Caco-2 (cell line): ENCODE results near the gene HSPA6. TPM values are rescaled to one million over a fixed set of nuclear protein-coding genes. Genes with fewer than 3 reads are reported as not detected.
A peak's percentile ranks its signal among the peaks of the same experiment; 100 is the strongest.
"Not testable (repeated sequence)": the region's sequence is repeated elsewhere in the genome, so short reads cannot be mapped to it uniquely, and the experiment has no call there.

Experiments
- Bru-seq: library from RNA; stranded (reverse); fragments of 400-500 nt; gene quantifications from one replicate; lab custom pipeline; 2021; lab: Mats Ljungman, UMichigan
- BruChase-seq, 2 experiments: library from RNA; stranded (reverse); fragments of 400-500 nt; gene quantifications; one replicate each; lab custom pipeline; 2021; lab: Mats Ljungman, UMichigan
- BruUV-seq: library from RNA; stranded (reverse); fragments of 400-500 nt; replicated peaks from 2 replicates; lab custom pipeline; 2021; lab: Mats Ljungman, UMichigan
- CTCF ChIA-PET: fragments of 300-600 bp; sonication (Branson Sonifier 250); formaldehyde crosslinking; loops from one replicate; lab custom pipeline; 2022; ENCODE audit warnings: antibody characterized with exemption; lab: Charles Lee
- POLR2A ChIA-PET: fragments of 300-600 bp; sonication (Branson Sonifier 250); formaldehyde crosslinking; loops from one replicate; lab custom pipeline; 2022; ENCODE audit warnings: antibody characterized with exemption; lab: Charles Lee
- DNase-seq, 2 experiments: peaks; one replicate each; pipeline versions ENCODE4 v3.0.0 to v3.0.0-alpha.2; 2020 to 2022
- H3K27me3 ChIP-seq: replicated peaks from 2 replicates; pipeline ENCODE4 v1.6.0; 2011; ENCODE audit warnings: low read length; ENCODE audit not compliant: control insufficient read depth, insufficient read depth
- H3K36me3 ChIP-seq: 2 replicates; pipeline ENCODE4 v1.5.1; 2011; ENCODE audit warnings: low read length; ENCODE audit not compliant: control insufficient read depth, insufficient read depth
- H3K4me1 ChIP-seq: fragments of 250-450 bp; sonication (Bioruptor Pico); 2 replicates; pipeline ENCODE4 v1.5.1; 2020; ENCODE audit warnings: mild to moderate bottlenecking
- H3K4me3 ChIP-seq: 2 replicates; pipeline ENCODE4 v1.5.1; 2011; ENCODE audit warnings: low read depth, mild to moderate bottlenecking, control low read depth, low read length
- H3K9me3 ChIP-seq: fragments of 250-450 bp; sonication (Bioruptor Pico); 2 replicates; pipeline ENCODE4 v1.5.1; 2020; ENCODE audit warnings: mild to moderate bottlenecking, moderate library complexity
- H3K27ac Mint-ChIP-seq: one replicate; pipeline ENCODE4 v1.8.0; 2022; ENCODE audit warnings: mixed read lengths; ENCODE audit not compliant: unreplicated experiment
- H3K27me3 Mint-ChIP-seq: one replicate; pipeline ENCODE4 v1.8.0; 2022; ENCODE audit warnings: mixed read lengths; ENCODE audit not compliant: insufficient read depth, unreplicated experiment
- H3K36me3 Mint-ChIP-seq: one replicate; pipeline ENCODE4 v1.8.0; 2022; ENCODE audit warnings: mild to moderate bottlenecking, mixed read lengths; ENCODE audit not compliant: insufficient read depth, unreplicated experiment
- H3K4me1 Mint-ChIP-seq: one replicate; pipeline ENCODE4 v1.8.0; 2022; ENCODE audit warnings: low read depth, mixed read lengths; ENCODE audit not compliant: unreplicated experiment
- H3K4me3 Mint-ChIP-seq: one replicate; pipeline ENCODE4 v1.8.0; 2022; ENCODE audit warnings: mild to moderate bottlenecking, moderate library complexity, mixed read lengths; ENCODE audit not compliant: unreplicated experiment
- H3K9me3 Mint-ChIP-seq: one replicate; pipeline ENCODE4 v1.8.0; 2022; ENCODE audit warnings: mixed read lengths; ENCODE audit not compliant: unreplicated experiment
- intact Hi-C: fragments of 100-400 bp; cut with micrococcal nuclease; formaldehyde crosslinking; loops from one replicate; pipeline ENCODE4 v1.10.0; 2022; ENCODE audit not compliant: unreplicated experiment
- long read RNA-seq: library from polyadenylated mRNA; stranded (forward); transcript quantifications from one replicate; pipeline ENCODE4 v2.0.0, GENCODE V29; 2022
- total RNA-seq: library from RNA; stranded (reverse); gene quantifications from 2 replicates; pipeline ENCODE4 v1.2.3, GENCODE V29; 2022
- TF ChIP-seq, protein P1 (sequence below), 2 experiments: fragments of 200-600 bp in 1 of 2; IDR thresholded peaks; 1 replicate in 1 of 2; 2 replicates in 1 of 2; pipeline versions ENCODE4 v1.5.1 to v1.8.0; 2011 to 2022; ENCODE audit warnings: antibody characterized with exemption in 1 of 2, control low read depth in 1 of 2, inconsistent platforms in 1 of 2, low read depth in 1 of 2, low read length in 1 of 2, mild to moderate bottlenecking in 1 of 2, moderate library complexity in 1 of 2; ENCODE audit not compliant: insufficient read depth in 1 of 2, severe bottlenecking in 1 of 2, unreplicated experiment in 1 of 2

HSPA6 gene
- total RNA-seq (0.32 and 0.60 TPM in 2 replicates), Bru-seq, nascent RNA (not detected), BruChase-seq, experiment 1, labeled RNA remaining after a 2-hour chase (percentile 23 among the genes with signal in this experiment), BruChase-seq, experiment 2, labeled RNA remaining after a 6-hour chase (percentile 42 among the genes with signal in this experiment)
- long read RNA-seq = 0 reads

DNA sequence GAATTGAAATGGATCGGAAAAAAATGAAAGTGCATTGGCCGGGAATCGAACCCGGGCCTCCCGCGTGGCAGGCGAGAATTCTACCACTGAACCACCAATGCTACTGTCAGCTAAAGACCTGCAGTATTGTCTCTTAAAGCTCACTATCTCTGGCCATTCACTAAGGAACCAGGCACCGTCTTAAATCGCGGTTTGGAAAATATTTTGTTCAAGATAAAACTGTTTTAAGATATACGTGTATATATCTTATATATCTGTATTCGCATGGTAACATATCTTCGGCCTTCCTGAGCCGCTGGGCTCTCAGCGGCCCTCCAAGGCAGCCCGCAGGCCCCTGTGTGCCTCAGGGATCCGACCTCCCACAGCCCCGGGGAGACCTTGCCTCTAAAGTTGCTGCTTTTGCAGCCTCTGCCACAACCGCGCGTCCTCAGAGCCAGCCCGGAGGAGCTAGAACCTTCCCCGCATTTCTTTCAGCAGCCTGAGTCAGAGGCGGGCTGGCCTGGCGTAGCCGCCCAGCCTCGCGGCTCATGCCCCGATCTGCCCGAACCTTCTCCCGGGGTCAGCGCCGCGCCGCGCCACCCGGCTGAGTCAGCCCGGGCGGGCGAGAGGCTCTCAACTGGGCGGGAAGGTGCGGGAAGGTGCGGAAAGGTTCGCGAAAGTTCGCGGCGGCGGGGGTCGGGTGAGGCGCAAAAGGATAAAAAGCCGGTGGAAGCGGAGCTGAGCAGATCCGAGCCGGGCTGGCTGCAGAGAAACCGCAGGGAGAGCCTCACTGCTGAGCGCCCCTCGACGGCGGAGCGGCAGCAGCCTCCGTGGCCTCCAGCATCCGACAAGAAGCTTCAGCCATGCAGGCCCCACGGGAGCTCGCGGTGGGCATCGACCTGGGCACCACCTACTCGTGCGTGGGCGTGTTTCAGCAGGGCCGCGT lies at the start of gene HSPA6:
Gene HSPA6, plus strand, starts transcription at position 724 of the 925 bp plus-strand sequence. Its CDS starts 119 bp downstream, at position 843.
- peak; percentile 46 to 73 for DNase-seq
- H3K9me3 ChIP-seq, H3K27me3 ChIP-seq, H3K36me3 ChIP-seq, POLR2A ChIA-PET, H3K4me1 Mint-ChIP-seq, H3K9me3 Mint-ChIP-seq, H3K4me1 ChIP-seq, intact Hi-C loops, H3K27me3 Mint-ChIP-seq, BruUV-seq: not testable (repeated sequence)
- Mint-ChIP-seq H3K4me3 (peak within 1 kb of the TSS; percentile 71), H3K27ac (peak within 1 kb of the TSS; percentile 74), H3K36me3 (peaks cover 11% of the 10 kb centered on the region)
- CTCF ChIA-PET = interaction anchor here (0.5 kb wide), 1 partner anchor 215 kb away, joined by 3 read pairs; no protein-coding TSS in a partner anchor
- peak within 1 kb of the TSS; percentile 76 for H3K4me3 ChIP-seq

DNA sequence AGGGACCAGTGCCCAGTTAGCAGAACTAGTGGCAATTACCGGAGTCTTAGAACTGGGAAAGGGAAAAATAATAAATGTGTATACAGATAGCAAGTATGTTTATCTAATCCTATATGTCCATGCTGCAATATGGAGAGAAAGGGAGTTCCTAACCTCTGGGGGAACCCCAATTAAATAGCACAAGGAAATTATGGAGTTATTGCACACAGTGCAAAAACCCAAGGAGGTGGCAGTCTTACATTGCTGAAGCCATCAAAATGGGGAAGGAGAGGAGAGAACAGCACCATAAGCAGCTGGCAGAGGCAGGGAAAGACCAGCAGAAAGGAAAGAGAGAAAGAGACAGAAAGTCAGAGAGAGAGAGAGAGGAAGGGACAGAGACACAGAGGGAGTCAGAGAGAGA lies 46.6 kb upstream of the HSPA6 start:
- H3K4me1 ChIP-seq, H3K9me3 ChIP-seq, H3K36me3 ChIP-seq, intact Hi-C loops, H3K36me3 Mint-ChIP-seq, H3K4me3 Mint-ChIP-seq, POLR2A ChIA-PET, BruUV-seq, H3K27me3 ChIP-seq, H3K27me3 Mint-ChIP-seq, H3K27ac Mint-ChIP-seq, H3K9me3 Mint-ChIP-seq, H3K4me3 ChIP-seq, CTCF ChIA-PET, DNase-seq: not testable (repeated sequence)
- H3K4me1 Mint-ChIP-seq = peaks cover 11% of the 10 kb centered on the region

DNA sequence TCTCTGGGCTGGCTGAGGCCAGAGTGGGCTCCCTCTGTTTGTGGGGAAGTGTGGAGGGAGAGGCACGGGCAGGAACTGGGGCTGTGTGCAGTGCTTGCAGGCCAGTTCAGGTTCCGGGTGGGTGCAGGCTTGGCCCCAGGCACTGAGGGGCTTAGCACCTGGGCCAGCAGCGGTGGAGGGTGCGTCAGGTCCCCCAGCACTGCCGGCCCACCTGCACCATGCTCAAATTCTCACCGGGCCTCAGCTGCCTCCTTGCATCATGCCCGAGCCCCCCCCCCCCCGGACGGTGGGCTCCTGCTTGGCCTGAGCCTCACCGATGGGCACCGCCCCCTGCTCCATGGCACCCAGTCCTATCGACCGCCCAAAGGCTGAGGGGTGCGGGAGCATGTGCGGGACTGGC lies 45.4 kb upstream of the HSPA6 start:
- DNase-seq = no peak
- intact Hi-C loops = no loop called here
- H3K27ac Mint-ChIP-seq = no peak overlapping the region
- no peaks in the 10 kb centered on the region for H3K9me3 Mint-ChIP-seq
- TF ChIP-seq, protein P1, sequence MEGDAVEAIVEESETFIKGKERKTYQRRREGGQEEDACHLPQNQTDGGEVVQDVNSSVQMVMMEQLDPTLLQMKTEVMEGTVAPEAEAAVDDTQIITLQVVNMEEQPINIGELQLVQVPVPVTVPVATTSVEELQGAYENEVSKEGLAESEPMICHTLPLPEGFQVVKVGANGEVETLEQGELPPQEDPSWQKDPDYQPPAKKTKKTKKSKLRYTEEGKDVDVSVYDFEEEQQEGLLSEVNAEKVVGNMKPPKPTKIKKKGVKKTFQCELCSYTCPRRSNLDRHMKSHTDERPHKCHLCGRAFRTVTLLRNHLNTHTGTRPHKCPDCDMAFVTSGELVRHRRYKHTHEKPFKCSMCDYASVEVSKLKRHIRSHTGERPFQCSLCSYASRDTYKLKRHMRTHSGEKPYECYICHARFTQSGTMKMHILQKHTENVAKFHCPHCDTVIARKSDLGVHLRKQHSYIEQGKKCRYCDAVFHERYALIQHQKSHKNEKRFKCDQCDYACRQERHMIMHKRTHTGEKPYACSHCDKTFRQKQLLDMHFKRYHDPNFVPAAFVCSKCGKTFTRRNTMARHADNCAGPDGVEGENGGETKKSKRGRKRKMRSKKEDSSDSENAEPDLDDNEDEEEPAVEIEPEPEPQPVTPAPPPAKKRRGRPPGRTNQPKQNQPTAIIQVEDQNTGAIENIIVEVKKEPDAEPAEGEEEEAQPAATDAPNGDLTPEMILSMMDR (IDR thresholded peaks at IDR 0.05; ENCODE audit: insufficient read depth in 1 of 2, low read depth in 1 of 2, low read length in 1 of 2, severe bottlenecking in 1 of 2, unreplicated experiment in 1 of 2) = no peak
- Histone ChIP-seq H3K4me3 (no peak overlapping the region), H3K27me3 (no peaks in the 10 kb centered on the region; the same call in none of the 2 replicates), H3K36me3 (no peaks in the 10 kb centered on the region), H3K4me1 (no peaks in the 10 kb centered on the region), H3K9me3 (0 out of 2 replicates have a peak, but pooled peaks cover 3% of the 10 kb centered on the region)
- H3K27me3 Mint-ChIP-seq = peaks cover 2% of the 10 kb centered on the region
- no peak overlapping the region for H3K4me3 Mint-ChIP-seq
- no TSS peak for BruUV-seq
- ChIA-PET CTCF (no interaction called here), POLR2A (no interaction called here)
- no peaks in the 10 kb centered on the region for H3K36me3 Mint-ChIP-seq
- no peaks in the 10 kb centered on the region for H3K4me1 Mint-ChIP-seq
